K562 (cell line): ENCODE results near the gene CMIP. TPM values are rescaled to one million over a fixed set of nuclear protein-coding genes. Genes with fewer than 3 reads are reported as not detected.

Source experiments
- ATAC-seq: fragments of 200-7000 bp; cut with Tn5 transposase; 3 replicates; pipeline ENCODE4 v1.9.1; 2020; ENCODE audit warnings: moderate library complexity
- BruUV-seq: library from RNA; stranded (reverse); fragments of 400-500 nt; replicated peaks from 2 replicates; lab custom pipeline; 2021; lab: Mats Ljungman, UMichigan
- CTCF ChIA-PET: fragments of 300-600 bp; formaldehyde crosslinking; extraction: SDS; loops from one replicate; lab custom pipeline; 2021; ENCODE audit warnings: low intra/inter-chr PET ratio; lab: Yijun Ruan, JAX
- POLR2A ChIA-PET: fragments of 300-600, 350-650 bp; sonication (Branson Sonifier 250); formaldehyde crosslinking; extraction: SDS; loops from one replicate; lab custom pipeline; 2021; ENCODE audit warnings: antibody characterized with exemption, inconsistent platforms; lab: Yijun Ruan, JAX
- DNase-seq, 4 experiments: peaks; one replicate each; pipeline versions ENCODE4 v3.0.0 to v3.0.0-alpha.2; 2011 to 2018; ENCODE audit warnings: low spot score in 3 of 4, mixed read lengths in 3 of 4; ENCODE audit errors: extremely low read depth in 1 of 4
- FAIRE-seq: peaks from 2 replicates; lab custom pipeline; 2011; peaks lifted over from hg19 to GRCh38; lab: Jason Lieb, UNC
- H2AFZ ChIP-seq: 2 replicates; pipeline ENCODE4 v1.6.0; 2011; ENCODE audit warnings: low read depth, low read length, control low read depth, inconsistent platforms
- H3K27ac ChIP-seq: fragments of 200-600 bp; 3 replicates; pipeline ENCODE4 v1.8.0; 2011; ENCODE audit warnings: low read depth, mild to moderate bottlenecking, control low read depth, inconsistent platforms, low read length, moderate library complexity, mixed read lengths; ENCODE audit errors: extremely low read depth
- H3K27me3 ChIP-seq, 2 experiments: fragments of 300-600 bp in 1 of 2; 2 replicates in 1 of 2; 3 replicates in 1 of 2; pipeline versions ENCODE4 v1.6.0 to v1.8.0; 2011; ENCODE audit warnings: inconsistent platforms in 2 of 2, low read length in 2 of 2, mild to moderate bottlenecking in 1 of 2, mixed read lengths in 1 of 2, moderate library complexity in 1 of 2; ENCODE audit not compliant: control insufficient read depth in 2 of 2, insufficient read depth in 2 of 2
- H3K36me3 ChIP-seq: fragments of 300-600 bp; 3 replicates; pipeline ENCODE4 v1.8.0; 2011; ENCODE audit warnings: mild to moderate bottlenecking, low read length, inconsistent platforms; ENCODE audit not compliant: control insufficient read depth, insufficient read depth
- H3K4me1 ChIP-seq, 2 experiments: fragments of 200-600 bp in 1 of 2; replicated peaks in 1 of 2; 2 replicates in 1 of 2; 3 replicates in 1 of 2; pipeline versions ENCODE4 v1.5.1 to v1.8.0; 2011; ENCODE audit warnings: inconsistent platforms in 2 of 2, low read length in 2 of 2, mild to moderate bottlenecking in 1 of 2, mixed read lengths in 1 of 2, moderate library complexity in 1 of 2; ENCODE audit not compliant: control insufficient read depth in 2 of 2, insufficient read depth in 2 of 2
- H3K4me2 ChIP-seq: 2 replicates; pipeline ENCODE4 v1.6.1; 2011; ENCODE audit warnings: low read length, control low read depth, inconsistent platforms, mixed read lengths; ENCODE audit not compliant: insufficient read depth
- H3K4me3 ChIP-seq: fragments of 200-600 bp; sonication (generic), shearing (Covaris generic); 2 replicates; pipeline ENCODE4 v1.5.1; 2016; ENCODE audit warnings: control low read depth, inconsistent platforms
- H3K79me2 ChIP-seq: fragments of 200-600 bp; 3 replicates; pipeline ENCODE4 v1.8.0; 2011; ENCODE audit warnings: low read length, inconsistent platforms; ENCODE audit not compliant: control insufficient read depth, insufficient read depth
- H3K9ac ChIP-seq, 2 experiments: 2 replicates each; pipeline versions ENCODE4 v1.6.0 to v1.6.1; 2011; ENCODE audit warnings: low read depth in 2 of 2, low read length in 2 of 2, control low read depth in 1 of 2, inconsistent platforms in 1 of 2, mild to moderate bottlenecking in 1 of 2, mixed read lengths in 1 of 2; ENCODE audit not compliant: insufficient read depth in 1 of 2
- H3K9me1 ChIP-seq: one replicate; pipeline ENCODE4 v1.6.0; 2011; ENCODE audit warnings: inconsistent platforms, mild to moderate bottlenecking, low read length, moderate library complexity; ENCODE audit not compliant: control insufficient read depth, insufficient read depth
- H3K9me3 ChIP-seq: replicated peaks from 2 replicates; pipeline ENCODE4 v1.5.1; 2011; ENCODE audit warnings: low read depth, low read length, inconsistent platforms; ENCODE audit not compliant: control insufficient read depth, insufficient read depth
- H4K20me1 ChIP-seq: replicated peaks from 2 replicates; pipeline ENCODE4 v1.6.1; 2011; ENCODE audit warnings: low read length, inconsistent platforms, mixed read lengths; ENCODE audit not compliant: control insufficient read depth, insufficient read depth
- ADNP ChIP-seq: fragments of 200-800 bp; sonication (Bioruptor generic); IDR thresholded peaks from 2 replicates; pipeline ENCODE4 v1.6.1; 2016; ENCODE audit warnings: missing genetic modification characterization, missing compliant biosample characterization
- BCOR ChIP-seq: fragments of 450-650 bp; IDR thresholded peaks from 2 replicates; pipeline ENCODE4 v1.6.1; 2016
- CBX1 ChIP-seq: sonication (generic); IDR thresholded peaks from 2 replicates; pipeline ENCODE4 v1.6.1; 2016; ENCODE audit warnings: antibody characterized with exemption, low read depth, mild to moderate bottlenecking
- CBX3 ChIP-seq, 2 experiments: IDR thresholded peaks; 1 replicate in 1 of 2; 2 replicates in 1 of 2; pipeline ENCODE4 v1.6.1; 2012; ENCODE audit warnings: inconsistent platforms in 2 of 2, low read length in 2 of 2, borderline replicate concordance in 1 of 2, control low read depth in 1 of 2
- CHD4 ChIP-seq: fragments of 200-600 bp; sonication (generic); IDR thresholded peaks from 3 replicates; pipeline ENCODE4 v1.6.1; 2012; ENCODE audit warnings: low read depth, mild to moderate bottlenecking, mixed read lengths, low read length, inconsistent platforms; ENCODE audit not compliant: insufficient read depth, insufficient replicate concordance, poor library complexity, severe bottlenecking
- HDAC2 ChIP-seq: fragments of 450-650 bp; IDR thresholded peaks from 2 replicates; pipeline ENCODE4 v1.6.1; 2016; ENCODE audit warnings: mild to moderate bottlenecking
- HLTF ChIP-seq: fragments of 450-650 bp; IDR thresholded peaks from 2 replicates; pipeline ENCODE4 v1.6.1; 2016
- KDM1A ChIP-seq, 2 experiments: fragments of 450-650 bp; IDR thresholded peaks; 2 replicates each; pipeline ENCODE4 v1.6.1; 2016; ENCODE audit warnings: mild to moderate bottlenecking in 2 of 2
- RB1 ChIP-seq: fragments of 450-650 bp; IDR thresholded peaks from 2 replicates; pipeline ENCODE4 v1.6.1; 2017; ENCODE audit warnings: low read depth, mild to moderate bottlenecking
- RBM25 ChIP-seq: fragments of 200-400 bp; formaldehyde crosslinking; IDR thresholded peaks from 2 replicates; pipeline ENCODE4 v1.6.1; 2018; ENCODE audit warnings: low read length, low read depth, moderate library complexity; ENCODE audit not compliant: severe bottlenecking
- RCOR1 ChIP-seq, 2 experiments: IDR thresholded peaks; 2 replicates each; pipeline ENCODE4 v1.6.1; 2012; ENCODE audit warnings: low read depth in 2 of 2, low read length in 2 of 2, borderline replicate concordance in 1 of 2, improper control_type of control experiment in 1 of 2
- SMARCA5 ChIP-seq: fragments of 450-650 bp; IDR thresholded peaks from 2 replicates; pipeline ENCODE4 v1.6.1; 2016
- ZNF431 ChIP-seq: sonication (generic); formaldehyde crosslinking; IDR thresholded peaks from 2 replicates; pipeline ENCODE4 v1.8.0; 2022; ENCODE audit warnings: mild to moderate bottlenecking, missing genetic modification reagents
- WGBS: fragments of 100-300 bp; shearing (Covaris generic); methylation state at CpG from one replicate; pipeline ENCODE4 v1.1.6; 2016; ENCODE audit warnings: low coverage, mixed read lengths; ENCODE audit not compliant: insufficient coverage; ENCODE audit errors: missing lambda C conversion rate; 5-methylcytosine and 5-hydroxymethylcytosine counted together
- in situ Hi-C: fragments of 300-500 bp; cut with MboI; formaldehyde crosslinking; loops from 4 replicates; pipeline ENCODE4 v1.15.0; 2018; ENCODE audit warnings: inconsistent platforms, mixed read lengths
- intact Hi-C: fragments of 100-400 bp; cut with micrococcal nuclease; formaldehyde crosslinking; loops from 2 replicates; pipeline ENCODE4 v1.14.2; 2022
- polyA plus RNA-seq, 8 experiments: library from polyadenylated mRNA; depleted of rRNA in 4 of 8; stranded (reverse) in 5 of 8; unstranded in 3 of 8; fragments of >200 nt; fragmentation: Nextera tagmentation in 2 of 8; fragmentation: Illumina TruSeq in 1 of 8; extraction: Ambion mirVana in 2 of 8; extraction: Trizol in 1 of 8; gene quantifications; 2 replicates each; pipeline versions ENCODE4 v1.2.1 to v1.2.3, GENCODE V29; 2011 to 2014; ENCODE audit warnings: inconsistent platforms in 1 of 8, missing spikeins in 1 of 8
- total RNA-seq, 7 experiments: library from RNA; depleted of rRNA in 6 of 7; stranded (reverse); fragments of >200 nt in 6 of 7; fragmentation: Illumina TruSeq in 2 of 7; extraction: Trizol in 2 of 7; gene quantifications; 2 replicates each; pipeline versions ENCODE4 v1.2.1 to v1.2.3, GENCODE V29; 2011 to 2021; ENCODE audit warnings: low replicate concordance in 1 of 7

Gene CMIP
- total and polyA plus RNA-seq, 9 of the 15 experiments (the other 6 are each of a cell fraction or from before 2014, with no cell fraction given) = 0.94 to 82.5 (median 10.3) TPM

DNA sequence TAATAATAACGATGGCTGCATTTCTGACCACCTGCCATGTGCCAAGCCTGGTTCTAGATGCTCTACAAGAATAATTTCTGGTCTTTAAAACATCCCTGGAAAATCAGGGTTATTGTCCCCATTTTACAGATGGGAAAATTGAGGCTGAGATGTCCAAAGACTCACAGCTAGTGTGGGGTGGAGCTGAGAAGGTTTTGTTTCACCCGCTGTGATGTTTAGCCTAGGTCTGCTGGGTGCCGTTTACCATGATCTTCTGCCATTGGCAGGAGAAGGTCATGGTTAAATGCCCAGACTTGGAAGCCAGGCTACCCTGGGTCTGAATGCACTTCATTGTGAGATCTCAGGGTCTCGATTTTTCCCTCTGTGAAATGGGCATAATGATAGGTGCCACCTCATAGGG lies 175.4 kb downstream of the CMIP start:
- peaks cover 15 to 16% of the 10 kb centered on the region in 2 experiments for H3K4me1 ChIP-seq
- no peak overlapping the region for H3K9ac ChIP-seq
- in situ Hi-C loops (loop anchor here (5.0 kb wide), 1 partner anchor 77 kb away; no protein-coding TSS in a partner anchor), intact Hi-C loops (no loop called here)
- peaks cover 14% of the 10 kb centered on the region for H3K79me2 ChIP-seq
- WGBS = 65% methylated on average over 4 of the region's 4 CpGs
- FAIRE-seq (no peak), DNase-seq (no peak), ATAC-seq (no peak)
- TF ChIP-seq ADNP (tag) (peak; percentile 94), CBX1 (0 out of 2 replicates have a peak, but pooled peaks have one; percentile 54), ZNF431 (CRISPR knock-in tag) (no peak), HDAC2 (peak; percentile 54; the same call in 1 of the 2 replicates), CHD4 (peak; percentile 89), HLTF (no peak), RBM25 (peak; percentile 85), BCOR (peak; percentile 92), RB1 (no peak), KDM1A (IDR thresholded peaks at IDR 0.05) (peak; percentile 56 to 78), RCOR1 (IDR thresholded peaks at IDR 0.05; ENCODE audit: borderline replicate concordance in 1 of 2, low read depth in 2 of 2, low read length in 2 of 2) (0 out of 4 replicates have a peak, but pooled peaks of 1 of the 2 experiments have one; percentile 44), SMARCA5 (peak; percentile 77; the same call in 1 of the 2 replicates), CBX3 (IDR thresholded peaks at IDR 0.05; ENCODE audit: borderline replicate concordance in 1 of 2, low read length in 2 of 2) (peak in 1 of 2 experiments; percentile 37; a peak in 1 of 3 replicates)
- H3K9me3 ChIP-seq = no peaks in the 10 kb centered on the region
- H4K20me1 ChIP-seq = peaks cover 18% of the 10 kb centered on the region; the same call in 1 of the 2 replicates
- peaks cover 48% of the 10 kb centered on the region; the same call in 2 of the 3 replicates for H3K36me3 ChIP-seq
- H3K4me2 ChIP-seq = no peak overlapping the region
- H3K27ac ChIP-seq = no peak overlapping the region
- no TSS peak for BruUV-seq
- POLR2A ChIA-PET = interaction anchor here (0.6 to 1.2 kb wide), 2 partner anchors 10 to 476 kb away, joined by 3 read pairs; no protein-coding TSS in a partner anchor
- no peaks in the 10 kb centered on the region; a peak in 1 of 5 replicates for H3K27me3 ChIP-seq
- no peak overlapping the region for H2AFZ ChIP-seq
- CTCF ChIA-PET = no interaction called here
- H3K9me1 ChIP-seq = peaks cover 11% of the 10 kb centered on the region
- no peak overlapping the region for H3K4me3 ChIP-seq
